ENCODE results near the gene KCNIP2. TPM values are rescaled to one million over a fixed set of nuclear protein-coding genes. Genes with fewer than 3 reads are reported as not detected.

Gene KCNIP2
- polyA plus RNA-seq, 1 of the 3 experiments (the other 2 are of a cell fraction), result 1.0 TPM

DNA sequence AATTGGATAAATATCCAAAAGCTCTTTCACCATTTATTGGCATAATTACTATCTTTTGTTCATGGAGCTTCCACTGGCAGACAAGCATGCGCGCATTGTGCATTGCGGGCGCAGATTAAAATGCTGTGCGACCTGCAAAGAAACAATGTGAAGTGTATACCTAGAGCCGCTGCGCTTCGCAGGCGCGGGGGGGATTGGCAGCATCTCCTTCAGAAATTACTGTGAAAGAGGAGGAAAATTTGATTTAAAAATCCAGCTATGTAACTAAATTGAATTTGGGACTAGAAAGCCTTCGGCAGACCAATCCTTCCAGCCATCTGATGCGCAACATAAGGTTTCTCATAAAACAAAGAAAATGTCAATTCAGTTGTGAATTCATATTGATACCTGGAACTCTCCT lies 50.1 kb downstream of the KCNIP2 start:
- Histone ChIP-seq H3K9ac (no peak overlapping the region), H3K9me2 (no peaks in the 10 kb centered on the region), H3K27ac (ENCODE audit: low read depth in 2 of 2, low read length in 1 of 2) (no peak overlapping the region), H3K4me1 (ENCODE audit: control insufficient read depth in 1 of 2, insufficient read depth in 2 of 2, low read depth in 1 of 2, low read length in 1 of 2) (peaks cover 0 to 2% of the 10 kb centered on the region in 2 experiments; a peak in 1 of 4 replicates), H3K9me3 (no peaks in the 10 kb centered on the region), H3K36me3 (replicated peaks in 1 of 2; ENCODE audit: control insufficient read depth in 1 of 2, insufficient read depth in 2 of 2, low read length in 1 of 2) (peaks cover 75 to 96% of the 10 kb centered on the region in 2 experiments), H3K4me2 (no peak overlapping the region), H2AFZ (ENCODE audit: low read depth) (no peak overlapping the region), H3F3A (replicated peaks; ENCODE audit: insufficient read depth) (peaks cover 71% of the 10 kb centered on the region), H3K79me2 (ENCODE audit: insufficient read depth) (peaks cover 89% of the 10 kb centered on the region), H3K27me3 (ENCODE audit: insufficient read depth) (no peaks in the 10 kb centered on the region), H4K20me1 (ENCODE audit: insufficient read depth) (peaks cover 65% of the 10 kb centered on the region), H3K4me3 (ENCODE audit: low read depth in 2 of 2, low read length in 1 of 2) (no peak overlapping the region)
- ChIA-PET POLR2A (no interaction called here), CTCF (interaction anchor here (1.1 to 5.6 kb wide), 3 partner anchors 11 to 47 kb away, joined by 4 to 47 read pairs (median 4); partner anchors contain the start of gene NPM3)
- WGBS (ENCODE audit: low lambda C conversion rate), result 94% methylated on average over 12 of the region's 12 CpGs
- no peak for TF ChIP-seq CHD2 (IDR thresholded peaks at IDR 0.05; ENCODE audit: low read length, partially characterized antibody)
- TF ChIP-seq, protein P1, sequence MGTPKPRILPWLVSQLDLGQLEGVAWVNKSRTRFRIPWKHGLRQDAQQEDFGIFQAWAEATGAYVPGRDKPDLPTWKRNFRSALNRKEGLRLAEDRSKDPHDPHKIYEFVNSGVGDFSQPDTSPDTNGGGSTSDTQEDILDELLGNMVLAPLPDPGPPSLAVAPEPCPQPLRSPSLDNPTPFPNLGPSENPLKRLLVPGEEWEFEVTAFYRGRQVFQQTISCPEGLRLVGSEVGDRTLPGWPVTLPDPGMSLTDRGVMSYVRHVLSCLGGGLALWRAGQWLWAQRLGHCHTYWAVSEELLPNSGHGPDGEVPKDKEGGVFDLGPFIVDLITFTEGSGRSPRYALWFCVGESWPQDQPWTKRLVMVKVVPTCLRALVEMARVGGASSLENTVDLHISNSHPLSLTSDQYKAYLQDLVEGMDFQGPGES (IDR thresholded peaks at IDR 0.05; ENCODE audit: low read depth, low read length), result no peak
- TF ChIP-seq FOXJ3 (CRISPR knock-in tag; IDR thresholded peaks at IDR 0.05), result no peak
- TF ChIP-seq, protein P2, sequence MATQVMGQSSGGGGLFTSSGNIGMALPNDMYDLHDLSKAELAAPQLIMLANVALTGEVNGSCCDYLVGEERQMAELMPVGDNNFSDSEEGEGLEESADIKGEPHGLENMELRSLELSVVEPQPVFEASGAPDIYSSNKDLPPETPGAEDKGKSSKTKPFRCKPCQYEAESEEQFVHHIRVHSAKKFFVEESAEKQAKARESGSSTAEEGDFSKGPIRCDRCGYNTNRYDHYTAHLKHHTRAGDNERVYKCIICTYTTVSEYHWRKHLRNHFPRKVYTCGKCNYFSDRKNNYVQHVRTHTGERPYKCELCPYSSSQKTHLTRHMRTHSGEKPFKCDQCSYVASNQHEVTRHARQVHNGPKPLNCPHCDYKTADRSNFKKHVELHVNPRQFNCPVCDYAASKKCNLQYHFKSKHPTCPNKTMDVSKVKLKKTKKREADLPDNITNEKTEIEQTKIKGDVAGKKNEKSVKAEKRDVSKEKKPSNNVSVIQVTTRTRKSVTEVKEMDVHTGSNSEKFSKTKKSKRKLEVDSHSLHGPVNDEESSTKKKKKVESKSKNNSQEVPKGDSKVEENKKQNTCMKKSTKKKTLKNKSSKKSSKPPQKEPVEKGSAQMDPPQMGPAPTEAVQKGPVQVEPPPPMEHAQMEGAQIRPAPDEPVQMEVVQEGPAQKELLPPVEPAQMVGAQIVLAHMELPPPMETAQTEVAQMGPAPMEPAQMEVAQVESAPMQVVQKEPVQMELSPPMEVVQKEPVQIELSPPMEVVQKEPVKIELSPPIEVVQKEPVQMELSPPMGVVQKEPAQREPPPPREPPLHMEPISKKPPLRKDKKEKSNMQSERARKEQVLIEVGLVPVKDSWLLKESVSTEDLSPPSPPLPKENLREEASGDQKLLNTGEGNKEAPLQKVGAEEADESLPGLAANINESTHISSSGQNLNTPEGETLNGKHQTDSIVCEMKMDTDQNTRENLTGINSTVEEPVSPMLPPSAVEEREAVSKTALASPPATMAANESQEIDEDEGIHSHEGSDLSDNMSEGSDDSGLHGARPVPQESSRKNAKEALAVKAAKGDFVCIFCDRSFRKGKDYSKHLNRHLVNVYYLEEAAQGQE (IDR thresholded peaks at IDR 0.05; ENCODE audit: low read depth, low read length), result no peak
- TF ChIP-seq SIN3A (IDR thresholded peaks at IDR 0.05; ENCODE audit: borderline replicate concordance, low read depth, low read length), result no peak
- TF ChIP-seq, protein P3, sequence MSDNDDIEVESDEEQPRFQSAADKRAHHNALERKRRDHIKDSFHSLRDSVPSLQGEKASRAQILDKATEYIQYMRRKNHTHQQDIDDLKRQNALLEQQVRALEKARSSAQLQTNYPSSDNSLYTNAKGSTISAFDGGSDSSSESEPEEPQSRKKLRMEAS (IDR thresholded peaks at IDR 0.05; ENCODE audit: low read depth), result no peak
- TF ChIP-seq GABPA (IDR thresholded peaks at IDR 0.05; ENCODE audit: low read depth), result no peak
- no peak for TF ChIP-seq RAD21 (IDR thresholded peaks at IDR 0.05; ENCODE audit: low read length)
- no peak for TF ChIP-seq RXRA (IDR thresholded peaks at IDR 0.05; ENCODE audit: borderline replicate concordance, low read depth)
- TF ChIP-seq, protein P4, sequence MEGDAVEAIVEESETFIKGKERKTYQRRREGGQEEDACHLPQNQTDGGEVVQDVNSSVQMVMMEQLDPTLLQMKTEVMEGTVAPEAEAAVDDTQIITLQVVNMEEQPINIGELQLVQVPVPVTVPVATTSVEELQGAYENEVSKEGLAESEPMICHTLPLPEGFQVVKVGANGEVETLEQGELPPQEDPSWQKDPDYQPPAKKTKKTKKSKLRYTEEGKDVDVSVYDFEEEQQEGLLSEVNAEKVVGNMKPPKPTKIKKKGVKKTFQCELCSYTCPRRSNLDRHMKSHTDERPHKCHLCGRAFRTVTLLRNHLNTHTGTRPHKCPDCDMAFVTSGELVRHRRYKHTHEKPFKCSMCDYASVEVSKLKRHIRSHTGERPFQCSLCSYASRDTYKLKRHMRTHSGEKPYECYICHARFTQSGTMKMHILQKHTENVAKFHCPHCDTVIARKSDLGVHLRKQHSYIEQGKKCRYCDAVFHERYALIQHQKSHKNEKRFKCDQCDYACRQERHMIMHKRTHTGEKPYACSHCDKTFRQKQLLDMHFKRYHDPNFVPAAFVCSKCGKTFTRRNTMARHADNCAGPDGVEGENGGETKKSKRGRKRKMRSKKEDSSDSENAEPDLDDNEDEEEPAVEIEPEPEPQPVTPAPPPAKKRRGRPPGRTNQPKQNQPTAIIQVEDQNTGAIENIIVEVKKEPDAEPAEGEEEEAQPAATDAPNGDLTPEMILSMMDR (IDR thresholded peaks at IDR 0.05), result no peak
- TF ChIP-seq FOXM1 (IDR thresholded peaks at IDR 0.05; ENCODE audit: low read depth), result no peak
- TF ChIP-seq EP300 (IDR thresholded peaks at IDR 0.05; ENCODE audit: borderline replicate concordance in 1 of 2, low read depth in 1 of 2, low read length in 1 of 2), result no peak
- no peak for TF ChIP-seq RCOR1 (IDR thresholded peaks at IDR 0.05; ENCODE audit: low read length)
- no peak for TF ChIP-seq MXI1 (IDR thresholded peaks at IDR 0.05; ENCODE audit: low read depth, low read length)
- no peak for TF ChIP-seq NRF1 (IDR thresholded peaks at IDR 0.05; ENCODE audit: low read depth, low read length)
- no peak for TF ChIP-seq FOSL2 (IDR thresholded peaks at IDR 0.05; ENCODE audit: borderline replicate concordance, low read depth)
- DNase-seq, result no peak
